ENCODE results near the gene DNAH9.
"Not testable (repeated sequence)": the region's sequence is repeated elsewhere in the genome, so short reads cannot be mapped to it uniquely, and the experiment has no call there.

GRCh38 chr17:11972741-11973140 lies 374.5 kb downstream of the DNAH9 start:
- TF ChIP-seq, protein P1, sequence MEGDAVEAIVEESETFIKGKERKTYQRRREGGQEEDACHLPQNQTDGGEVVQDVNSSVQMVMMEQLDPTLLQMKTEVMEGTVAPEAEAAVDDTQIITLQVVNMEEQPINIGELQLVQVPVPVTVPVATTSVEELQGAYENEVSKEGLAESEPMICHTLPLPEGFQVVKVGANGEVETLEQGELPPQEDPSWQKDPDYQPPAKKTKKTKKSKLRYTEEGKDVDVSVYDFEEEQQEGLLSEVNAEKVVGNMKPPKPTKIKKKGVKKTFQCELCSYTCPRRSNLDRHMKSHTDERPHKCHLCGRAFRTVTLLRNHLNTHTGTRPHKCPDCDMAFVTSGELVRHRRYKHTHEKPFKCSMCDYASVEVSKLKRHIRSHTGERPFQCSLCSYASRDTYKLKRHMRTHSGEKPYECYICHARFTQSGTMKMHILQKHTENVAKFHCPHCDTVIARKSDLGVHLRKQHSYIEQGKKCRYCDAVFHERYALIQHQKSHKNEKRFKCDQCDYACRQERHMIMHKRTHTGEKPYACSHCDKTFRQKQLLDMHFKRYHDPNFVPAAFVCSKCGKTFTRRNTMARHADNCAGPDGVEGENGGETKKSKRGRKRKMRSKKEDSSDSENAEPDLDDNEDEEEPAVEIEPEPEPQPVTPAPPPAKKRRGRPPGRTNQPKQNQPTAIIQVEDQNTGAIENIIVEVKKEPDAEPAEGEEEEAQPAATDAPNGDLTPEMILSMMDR (optimal IDR thresholded peaks at IDR 0.05 in 1 of 3, IDR thresholded peaks at IDR 0.05 in 1 of 3, conservative IDR thresholded peaks at IDR 0.05 in 1 of 3; ENCODE audit: extremely low read depth in 1 of 3, insufficient read depth in 2 of 3, low read length in 3 of 3) = not testable (repeated sequence)
- not testable (repeated sequence) for TF ChIP-seq EZH2 (IDR thresholded peaks at IDR 0.05; ENCODE audit: low read length)
